ENCODE measurements around the gene TRIM75. TPM values are rescaled to one million over a fixed set of nuclear protein-coding genes. Genes with fewer than 3 reads are reported as not detected.

TRIM75 gene
- total and polyA plus RNA-seq, 2 donors from 2014 or later: not detected

- Histone ChIP-seq H3K27me3 (ENCODE audit: control insufficient read depth, insufficient read depth, low read length) (no peaks in the 10 kb centered on the region), H3K9ac (ENCODE audit: low read length in 3 of 3) (no peak overlapping the region), H3K4me3 (ENCODE audit: low read length in 3 of 3) (no peak overlapping the region), H3K36me3 (ENCODE audit: control insufficient read depth in 2 of 3, insufficient read depth in 3 of 3, low read length in 3 of 3) (no peaks in the 10 kb centered on the region), H3K27ac (ENCODE audit: low read depth in 2 of 2, low read length in 2 of 2) (no peak overlapping the region), H3K4me1 (ENCODE audit: control insufficient read depth in 2 of 3, insufficient read depth in 2 of 3, low read depth in 1 of 3, low read length in 3 of 3) (no peaks in the 10 kb centered on the region), H3K9me3 (ENCODE audit: control insufficient read depth in 2 of 3, insufficient read depth in 1 of 3, low read length in 3 of 3) (no peaks in the 10 kb centered on the region)
- DNase-seq (no peak), FAIRE-seq (no peak)
- TF ChIP-seq, protein P1, sequence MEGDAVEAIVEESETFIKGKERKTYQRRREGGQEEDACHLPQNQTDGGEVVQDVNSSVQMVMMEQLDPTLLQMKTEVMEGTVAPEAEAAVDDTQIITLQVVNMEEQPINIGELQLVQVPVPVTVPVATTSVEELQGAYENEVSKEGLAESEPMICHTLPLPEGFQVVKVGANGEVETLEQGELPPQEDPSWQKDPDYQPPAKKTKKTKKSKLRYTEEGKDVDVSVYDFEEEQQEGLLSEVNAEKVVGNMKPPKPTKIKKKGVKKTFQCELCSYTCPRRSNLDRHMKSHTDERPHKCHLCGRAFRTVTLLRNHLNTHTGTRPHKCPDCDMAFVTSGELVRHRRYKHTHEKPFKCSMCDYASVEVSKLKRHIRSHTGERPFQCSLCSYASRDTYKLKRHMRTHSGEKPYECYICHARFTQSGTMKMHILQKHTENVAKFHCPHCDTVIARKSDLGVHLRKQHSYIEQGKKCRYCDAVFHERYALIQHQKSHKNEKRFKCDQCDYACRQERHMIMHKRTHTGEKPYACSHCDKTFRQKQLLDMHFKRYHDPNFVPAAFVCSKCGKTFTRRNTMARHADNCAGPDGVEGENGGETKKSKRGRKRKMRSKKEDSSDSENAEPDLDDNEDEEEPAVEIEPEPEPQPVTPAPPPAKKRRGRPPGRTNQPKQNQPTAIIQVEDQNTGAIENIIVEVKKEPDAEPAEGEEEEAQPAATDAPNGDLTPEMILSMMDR (IDR thresholded peaks at IDR 0.05; ENCODE audit: borderline replicate concordance, extremely low read depth, insufficient read depth): no peak
- intact Hi-C loops (cut with DNase I): no loop called here
Measured at GRCh38 chr4:165052627-165053026, 1.0 kb upstream of the TRIM75 start.

- Histone ChIP-seq H3K36me3 (ENCODE audit: control insufficient read depth in 2 of 3, insufficient read depth in 3 of 3, low read length in 3 of 3) (no peaks in the 10 kb centered on the region), H3K27me3 (ENCODE audit: control insufficient read depth, insufficient read depth, low read length) (no peaks in the 10 kb centered on the region), H3K9me3 (ENCODE audit: control insufficient read depth in 2 of 3, insufficient read depth in 1 of 3, low read length in 3 of 3) (no peaks in the 10 kb centered on the region), H3K4me1 (ENCODE audit: control insufficient read depth in 2 of 3, insufficient read depth in 2 of 3, low read depth in 1 of 3, low read length in 3 of 3) (no peaks in the 10 kb centered on the region), H3K9ac (ENCODE audit: low read length in 3 of 3) (no peak overlapping the region), H3K27ac (ENCODE audit: low read depth in 2 of 2, low read length in 2 of 2) (no peak overlapping the region), H3K4me3 (ENCODE audit: low read length in 3 of 3) (no peak overlapping the region)
- intact Hi-C loops (cut with DNase I): no loop called here
- TF ChIP-seq, protein P1 (IDR thresholded peaks at IDR 0.05; ENCODE audit: borderline replicate concordance, extremely low read depth, insufficient read depth): no peak
- DNase-seq: no peak
- no peak for FAIRE-seq
Measured at GRCh38 chr4:165055601-165056000, 1.9 kb downstream of the TRIM75 start.

GRCh38 chr4:165058666-165059065 is 5.0 kb downstream of the TRIM75 start:
- Histone ChIP-seq H3K27me3 (ENCODE audit: control insufficient read depth, insufficient read depth, low read length) (no peaks in the 10 kb centered on the region), H3K9me3 (ENCODE audit: control insufficient read depth in 2 of 3, insufficient read depth in 1 of 3, low read length in 3 of 3) (no peaks in the 10 kb centered on the region), H3K36me3 (ENCODE audit: control insufficient read depth in 2 of 3, insufficient read depth in 3 of 3, low read length in 3 of 3) (no peaks in the 10 kb centered on the region), H3K9ac (ENCODE audit: low read length in 3 of 3) (no peak overlapping the region), H3K27ac (ENCODE audit: low read depth in 2 of 2, low read length in 2 of 2) (no peak overlapping the region), H3K4me3 (ENCODE audit: low read length in 3 of 3) (no peak overlapping the region), H3K4me1 (ENCODE audit: control insufficient read depth in 2 of 3, insufficient read depth in 2 of 3, low read depth in 1 of 3, low read length in 3 of 3) (no peaks in the 10 kb centered on the region)
- FAIRE-seq: no peak
- TF ChIP-seq, protein P1 (IDR thresholded peaks at IDR 0.05; ENCODE audit: borderline replicate concordance, extremely low read depth, insufficient read depth): no peak
- no peak for DNase-seq
- intact Hi-C loops (cut with DNase I): no loop called here

GRCh38 chr4:165059386-165059785 is 5.7 kb downstream of the TRIM75 start:
- no peak overlapping the region for H3K27ac ChIP-seq (ENCODE audit: low read depth in 2 of 2, low read length in 2 of 2)
- intact Hi-C loops (cut with DNase I): no loop called here
- TF ChIP-seq, protein P1 (IDR thresholded peaks at IDR 0.05; ENCODE audit: borderline replicate concordance, extremely low read depth, insufficient read depth): no peak
- H3K27me3 ChIP-seq (ENCODE audit: control insufficient read depth, insufficient read depth, low read length): no peaks in the 10 kb centered on the region
- no peaks in the 10 kb centered on the region for H3K4me1 ChIP-seq (ENCODE audit: control insufficient read depth in 2 of 3, insufficient read depth in 2 of 3, low read depth in 1 of 3, low read length in 3 of 3)
- no peak overlapping the region for H3K9ac ChIP-seq (ENCODE audit: low read length in 3 of 3)
- DNase-seq (no peak), FAIRE-seq (no peak)
- no peaks in the 10 kb centered on the region for H3K9me3 ChIP-seq (ENCODE audit: control insufficient read depth in 2 of 3, insufficient read depth in 1 of 3, low read length in 3 of 3)
- H3K36me3 ChIP-seq (ENCODE audit: control insufficient read depth in 2 of 3, insufficient read depth in 3 of 3, low read length in 3 of 3): no peaks in the 10 kb centered on the region
- no peak overlapping the region for H3K4me3 ChIP-seq (ENCODE audit: low read length in 3 of 3)
